ENCODE measurements around the gene SLC35A1.

SLC35A1 gene

DNA sequence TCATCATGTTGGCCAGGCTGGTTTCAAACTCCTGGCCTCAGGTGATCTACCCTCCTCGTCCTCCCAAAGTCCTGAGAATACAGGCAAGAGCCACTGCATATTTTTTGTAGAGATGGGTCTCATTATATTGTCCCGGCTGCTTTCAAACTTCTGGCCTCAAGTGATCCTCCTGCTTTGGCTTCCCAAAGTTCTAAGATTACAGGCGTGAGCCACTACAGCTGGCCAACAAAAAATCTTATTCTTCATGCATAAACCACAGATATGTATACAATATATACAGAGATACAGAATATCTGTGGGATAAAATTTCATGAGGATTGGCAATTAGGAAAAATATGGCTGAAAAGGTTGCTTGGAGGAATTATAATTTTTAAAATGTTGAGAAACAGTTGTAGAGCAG is 49.9 kb downstream of the SLC35A1 start:
- DNase-seq (ENCODE audit: low read depth, low spot score): no peak

DNA sequence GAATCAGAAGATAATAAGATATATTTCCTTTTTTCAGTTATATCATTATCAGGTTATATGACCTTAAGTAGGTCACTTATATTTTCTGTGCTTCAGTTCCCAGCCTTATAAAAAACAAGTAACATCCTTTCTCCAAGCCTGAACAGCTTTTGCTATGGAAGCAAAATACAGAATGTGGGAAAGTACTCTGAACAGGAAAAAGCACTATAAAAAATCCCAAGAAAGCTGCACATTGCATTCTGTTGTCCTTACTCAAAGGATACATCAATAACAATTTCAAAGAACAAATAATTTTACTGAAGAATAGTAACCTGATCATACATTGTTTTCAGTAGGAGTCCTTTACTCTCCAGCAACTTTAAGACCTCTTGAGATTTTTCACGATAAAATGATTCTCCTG is 56.4 kb downstream of the SLC35A1 start:
- DNase-seq (ENCODE audit: low read depth, low spot score): no peak

DNA sequence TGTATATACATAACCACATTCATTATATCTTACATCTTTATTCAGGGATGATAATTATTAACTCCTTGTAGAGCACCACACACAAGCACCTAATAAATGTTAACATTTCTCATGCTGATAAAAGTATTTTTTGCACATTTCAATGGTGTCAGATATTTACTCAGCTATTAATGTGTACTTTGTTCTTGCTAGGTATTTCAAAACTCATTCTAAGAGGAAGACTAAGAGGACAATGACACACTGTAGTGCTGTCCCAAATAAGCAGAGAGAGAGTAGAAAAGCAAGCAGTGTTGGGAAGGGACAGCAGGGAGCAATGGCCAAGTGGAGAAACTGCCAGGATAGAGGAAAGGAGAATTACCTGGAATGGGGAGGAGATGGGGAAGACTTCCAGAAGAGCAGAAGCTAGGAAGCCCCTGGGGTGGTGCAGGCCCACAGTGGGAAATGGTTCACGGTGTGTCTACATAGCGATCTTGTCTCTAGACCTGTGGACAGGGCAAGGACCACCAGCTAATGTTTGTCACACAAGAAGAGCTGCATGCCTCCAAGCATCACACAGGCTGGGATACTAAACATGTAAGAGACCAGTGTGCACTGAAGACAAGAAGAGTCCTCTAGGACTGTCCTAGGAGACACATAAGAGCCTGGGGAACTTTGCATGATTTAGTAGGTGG is 61.7 kb downstream of the SLC35A1 start:
- DNase-seq (ENCODE audit: low read depth, low spot score): no peak

DNA sequence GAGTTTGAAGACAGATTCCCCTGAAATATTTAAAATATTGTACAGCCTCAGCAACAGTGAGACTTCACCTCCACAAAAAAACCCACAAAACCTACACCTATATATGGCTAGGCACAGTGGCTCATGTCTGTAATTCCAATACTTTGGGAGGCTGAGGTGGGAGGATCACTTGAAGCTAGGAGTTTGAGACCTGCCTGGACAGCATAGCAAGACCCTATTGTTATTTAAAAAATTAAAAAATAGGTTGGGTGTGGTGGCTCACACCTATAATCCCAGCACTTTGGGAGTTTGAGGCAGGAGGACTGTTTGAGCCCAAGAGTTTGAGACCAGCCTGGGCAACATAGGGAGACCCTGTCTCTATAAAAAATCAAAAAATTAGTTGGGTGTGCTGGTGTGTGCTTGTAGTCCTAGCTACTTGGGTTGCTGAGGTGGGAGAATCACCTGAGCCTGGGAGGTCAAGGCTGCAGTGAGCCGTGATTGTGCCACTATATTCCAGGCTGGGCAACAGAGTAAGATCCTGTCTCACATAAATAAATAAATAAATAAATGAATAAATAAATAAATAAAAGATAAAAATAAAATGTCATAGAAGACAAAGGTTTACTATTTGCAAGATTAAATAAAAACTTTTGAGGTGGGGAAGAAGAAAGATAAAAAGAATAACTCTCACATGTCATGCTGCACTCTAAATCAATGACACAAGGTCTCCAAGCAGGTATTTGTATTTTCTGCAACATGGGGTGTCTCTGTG is 65.9 kb downstream of the SLC35A1 start:
- no peak for DNase-seq (ENCODE audit: low read depth, low spot score)

DNA sequence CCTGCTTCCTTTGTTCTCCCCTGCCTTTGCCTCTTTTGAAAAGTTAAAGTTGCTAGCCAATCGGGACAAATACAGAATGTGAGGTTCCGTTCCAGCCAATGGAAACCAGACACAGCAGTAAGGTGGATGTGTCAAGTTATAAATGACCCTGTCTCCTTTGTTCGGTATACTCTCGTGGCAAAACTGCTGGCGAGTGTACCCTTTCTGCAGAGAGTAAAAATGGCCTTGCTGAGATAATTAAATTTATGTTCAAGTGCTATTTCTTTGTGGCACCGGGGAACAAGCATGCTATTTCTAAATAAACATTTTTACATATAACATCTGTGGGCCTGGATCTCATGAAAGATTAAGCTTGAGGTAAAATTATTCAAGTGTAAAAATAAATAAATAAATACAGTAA is 66.8 kb downstream of the SLC35A1 start:
- no peak for DNase-seq (ENCODE audit: low read depth, low spot score)

DNA sequence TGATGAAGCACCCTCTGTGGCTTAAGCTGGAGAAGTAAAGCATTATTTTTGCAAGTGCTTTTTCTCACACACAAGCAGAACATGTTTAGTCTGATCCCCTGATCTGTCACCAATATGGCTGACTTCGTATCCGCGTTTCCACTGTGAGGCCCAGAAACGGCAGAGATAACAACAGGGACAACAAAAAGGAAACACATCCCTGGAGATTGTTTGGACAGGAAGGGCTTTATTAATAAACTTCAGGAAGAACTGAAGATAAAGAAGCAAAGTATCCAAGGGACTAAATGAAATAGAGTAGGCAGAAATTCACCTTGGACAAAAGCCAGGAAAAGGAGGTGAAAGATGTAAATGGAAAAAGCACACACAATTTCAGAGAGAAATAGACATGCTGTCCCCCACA is 67.8 kb downstream of the SLC35A1 start:
- no peak for DNase-seq (ENCODE audit: low read depth, low spot score)

DNA sequence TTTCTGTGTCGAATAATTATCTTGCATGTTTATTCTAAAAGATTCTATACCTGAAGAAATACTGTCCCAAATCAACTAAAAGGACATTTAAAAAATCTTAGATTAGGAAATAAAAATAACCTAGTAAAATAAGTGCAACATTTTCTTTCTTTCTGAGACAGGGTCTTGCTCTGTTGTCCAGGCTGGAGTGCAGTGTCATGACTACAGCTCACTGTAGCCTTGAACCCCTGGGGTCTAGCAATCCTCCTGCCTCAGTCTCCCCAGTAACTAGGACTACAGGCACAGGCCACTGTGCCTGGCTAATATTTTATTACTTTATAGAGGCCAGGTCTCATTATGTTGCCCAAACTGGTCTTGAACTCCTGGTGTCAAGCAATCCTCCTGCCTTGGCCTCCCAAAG is 68.3 kb downstream of the SLC35A1 start:
- no peak for DNase-seq (ENCODE audit: low read depth, low spot score)

DNA sequence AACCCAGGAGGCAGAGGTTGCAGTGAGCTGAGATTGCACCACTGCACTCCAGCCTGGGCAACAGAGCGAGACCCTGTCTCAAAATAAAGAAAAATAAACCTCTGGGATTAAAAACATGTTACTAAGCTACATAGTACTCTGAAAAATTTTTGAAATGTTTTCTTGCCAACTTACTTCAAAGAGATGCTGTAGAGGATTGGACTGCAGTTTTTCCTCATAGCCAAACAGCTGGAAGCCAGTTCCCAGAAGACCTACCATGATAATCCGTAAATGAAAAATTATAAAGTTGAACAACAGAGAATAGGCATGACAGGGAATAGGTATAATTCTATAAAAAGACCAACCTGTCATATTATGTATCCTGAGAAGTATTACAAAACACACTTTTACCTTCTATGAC is 69.0 kb downstream of the SLC35A1 start:
- no peak for DNase-seq (ENCODE audit: low read depth, low spot score)

DNA sequence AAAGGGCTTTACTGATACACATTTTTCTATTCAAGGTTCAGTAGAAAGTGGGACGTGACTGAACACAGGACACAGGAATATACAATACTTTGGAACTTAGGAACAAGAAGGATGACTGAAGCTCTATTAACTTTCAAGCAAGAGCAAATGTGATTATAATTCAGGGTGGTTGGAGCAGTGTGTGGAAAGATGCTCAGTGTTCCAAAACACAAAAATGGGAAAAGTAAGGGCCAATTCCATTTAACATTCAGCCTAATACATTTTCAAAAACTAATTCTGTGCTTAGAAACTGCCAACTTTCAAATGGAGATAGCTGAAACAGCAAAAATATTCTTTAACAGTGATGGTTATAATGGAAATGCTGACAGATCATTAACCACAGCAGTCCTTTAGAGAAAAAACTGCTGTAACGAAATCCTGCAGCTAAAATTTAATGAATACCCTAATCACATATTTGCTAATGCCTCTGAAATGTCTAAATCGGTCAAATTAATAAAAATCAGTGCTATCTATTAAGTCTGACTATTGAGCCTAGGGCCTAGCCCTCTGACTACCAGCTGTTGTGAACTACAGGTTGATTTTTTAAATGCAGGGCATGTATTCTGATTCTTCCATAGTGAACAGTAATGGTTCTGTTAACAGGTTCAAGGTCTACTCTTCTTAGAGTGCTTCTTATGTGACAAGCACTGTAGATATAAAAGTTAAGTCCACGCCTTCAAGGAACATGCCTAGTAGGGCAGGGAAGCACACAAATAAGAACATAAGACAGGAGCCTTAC is 71.1 kb downstream of the SLC35A1 start:
- DNase-seq (ENCODE audit: low read depth, low spot score): no peak

DNA sequence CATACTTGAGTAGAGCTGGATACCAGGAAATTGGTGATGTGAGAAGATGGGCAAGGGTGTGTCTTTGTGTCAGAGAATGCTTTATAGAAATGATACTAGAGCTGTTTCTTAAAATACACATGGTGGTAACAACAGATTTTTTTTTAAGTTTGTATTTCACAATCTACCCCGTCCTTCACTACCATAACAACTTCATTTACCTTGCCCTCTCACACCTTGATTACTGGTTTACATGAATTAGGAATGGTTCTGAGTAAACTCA is 71.6 kb downstream of the SLC35A1 start:
- DNase-seq (ENCODE audit: low read depth, low spot score): no peak

DNA sequence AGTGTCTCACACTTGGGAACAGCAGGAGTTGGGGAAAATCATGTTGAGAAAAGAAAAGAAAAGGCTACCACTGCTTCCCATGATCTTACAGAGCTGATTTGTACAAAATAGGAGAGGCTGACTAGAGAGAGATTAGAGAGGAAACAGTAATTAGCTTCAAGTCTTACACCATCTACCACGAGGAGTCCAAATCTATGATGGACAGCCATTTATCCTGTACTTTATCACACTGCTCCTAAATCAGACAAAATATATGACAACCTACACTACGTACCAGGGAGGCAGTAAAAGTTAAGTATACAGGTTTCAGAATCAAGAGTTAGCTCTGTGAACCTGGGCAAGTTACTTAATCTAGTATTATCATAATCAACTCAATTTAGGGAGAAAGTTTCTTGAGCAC is 79.0 kb downstream of the SLC35A1 start:
- DNase-seq (ENCODE audit: low read depth, low spot score): no peak

DNA sequence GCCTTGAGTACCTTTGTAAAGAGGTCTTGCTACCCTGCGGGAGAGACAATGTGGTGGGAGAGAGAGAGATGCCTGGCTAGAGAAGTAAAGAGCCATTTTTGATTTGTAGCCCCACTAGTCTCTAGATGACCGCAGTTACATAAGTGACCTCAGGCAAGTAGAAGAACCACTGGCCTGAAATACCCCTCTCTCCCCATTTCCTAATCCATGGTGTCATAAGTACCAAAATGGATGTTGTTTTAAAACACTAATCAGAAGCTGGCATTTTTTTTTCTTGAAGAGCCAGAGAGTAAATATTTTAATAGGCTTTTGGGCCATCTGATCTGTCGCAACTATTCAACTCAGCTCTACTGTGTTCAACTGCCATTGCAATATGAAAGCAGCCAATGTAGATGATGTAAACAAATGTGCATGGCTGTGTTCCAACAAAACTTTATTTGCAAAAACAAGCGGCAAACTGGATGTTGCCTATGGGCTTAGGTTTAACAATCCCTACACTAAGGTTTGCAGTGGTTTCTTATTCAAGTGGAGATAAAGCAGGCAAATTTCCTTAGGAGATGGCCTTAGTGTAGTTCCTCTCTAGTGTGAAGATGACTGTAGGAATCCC is 80.5 kb downstream of the SLC35A1 start:
- no peak for DNase-seq (ENCODE audit: low read depth, low spot score)

DNA sequence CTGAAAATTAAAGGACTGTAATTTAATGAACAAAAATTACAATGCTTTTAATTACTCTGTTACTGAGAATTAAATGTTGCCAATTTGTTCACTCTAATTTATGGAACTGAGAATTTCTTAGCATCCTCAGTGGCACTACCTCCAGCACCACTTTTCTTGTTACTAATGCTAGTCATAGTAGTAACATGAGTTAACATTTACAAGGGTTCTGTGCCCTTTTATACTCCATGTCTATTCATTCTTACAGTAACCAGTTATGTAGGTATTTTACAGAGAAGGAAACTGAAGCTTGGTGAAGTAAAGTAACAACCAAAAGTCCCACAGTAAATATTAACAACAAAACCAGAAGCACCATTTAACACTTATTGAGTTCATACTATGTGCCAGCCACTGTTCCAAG is 82.7 kb downstream of the SLC35A1 start:
- DNase-seq (ENCODE audit: low read depth, low spot score): no peak

DNA sequence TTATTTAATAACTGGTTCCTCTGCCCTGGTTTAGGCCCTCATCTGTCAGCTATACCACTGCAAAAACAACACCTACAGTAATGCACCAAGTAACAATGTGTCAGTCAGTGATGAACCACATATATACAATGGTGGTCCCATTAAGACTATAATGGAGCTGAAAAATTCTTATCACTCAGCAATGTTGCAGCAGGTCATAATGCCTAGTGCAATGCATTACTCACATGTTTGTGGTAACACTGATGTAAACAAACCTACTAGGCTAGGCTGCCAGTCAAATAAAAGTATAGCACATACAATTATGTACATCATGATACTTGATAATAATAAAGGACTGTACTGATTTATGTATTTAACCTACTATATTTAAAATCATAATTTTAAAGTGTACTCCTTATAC is 85.7 kb downstream of the SLC35A1 start:
- no peak for DNase-seq (ENCODE audit: low read depth, low spot score)

DNA sequence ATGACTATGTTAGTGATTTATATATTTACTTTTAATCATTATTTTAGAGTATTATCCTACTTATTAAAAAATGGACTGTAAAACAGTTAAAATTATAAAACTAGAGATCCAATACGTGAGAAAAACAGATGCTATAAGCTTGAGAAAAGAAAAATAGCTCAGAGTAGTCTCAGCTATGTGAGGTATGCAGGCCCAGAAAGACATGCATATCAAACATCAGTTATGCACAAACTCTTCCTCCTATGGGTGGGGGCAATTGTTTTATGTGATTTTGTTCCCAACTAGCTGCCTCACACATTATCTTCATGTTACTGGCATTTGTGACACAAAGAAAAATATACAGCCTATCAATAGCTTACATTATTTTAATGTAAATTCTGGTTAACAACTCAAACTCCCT is 88.2 kb downstream of the SLC35A1 start:
- no peak for DNase-seq (ENCODE audit: low read depth, low spot score)

Measured in activated naive CD8-positive, alpha-beta T cell treated with anti-CD3 and anti-CD28 coated beads, Interleukin-2, amount 50 U/mL, for 16 hours (primary cell).